ENCODE measurements around the gene NCOA7.

GRCh38 chr6:125869427-125869826 lies 78.7 kb downstream of the NCOA7 start:
- no peak for TF ChIP-seq CTCF (IDR thresholded peaks at IDR 0.05)
- TF ChIP-seq POLR2A (IDR thresholded peaks at IDR 0.05): no peak

Measured in thyroid gland (tissue), 4 donors.